GM10248 (cell line): ENCODE measurements around the gene CDC5L.

Experiments used
- CTCF ChIA-PET: fragments of 300-600 bp; sonication (Branson Sonifier 250); formaldehyde crosslinking; extraction: SDS; loops from one replicate; lab custom pipeline; 2021; ENCODE audit warnings: antibody characterized with exemption; lab: Yijun Ruan, JAX
- POLR2A ChIA-PET: fragments of 350-650 bp; sonication (Branson Sonifier 250); formaldehyde crosslinking; extraction: SDS; loops from one replicate; lab custom pipeline; 2020; ENCODE audit warnings: antibody characterized with exemption; lab: Yijun Ruan, JAX
- DNase-seq: peaks from one replicate; pipeline ENCODE4 v3.0.0; 2012; ENCODE audit errors: extremely low spot score
- CTCF ChIP-seq: IDR thresholded peaks from 2 replicates; pipeline ENCODE4 v1.5.1; 2012; ENCODE audit warnings: mild to moderate bottlenecking, low read depth; ENCODE audit errors: extremely low read depth, missing control alignments, control extremely low read depth

The CDC5L gene

GRCh38 chr6:44395501-44395900 lies 8.0 kb downstream of the CDC5L start:
- ChIA-PET CTCF (interaction anchor here (1.0 to 5.1 kb wide), 2 partner anchors 12 to 15 kb away, joined by 3 to 34 read pairs; no protein-coding TSS in a partner anchor), POLR2A (interaction anchor here (0.7 kb wide), 1 partner anchor 118 kb away, joined by 4 read pairs; no protein-coding TSS in a partner anchor)
- TF ChIP-seq CTCF: no peak
- DNase-seq: no peak

GRCh38 chr6:44396968-44397367 lies 9.5 kb downstream of the CDC5L start:
- ChIA-PET POLR2A (no interaction called here), CTCF (interaction anchor here (0.8 to 5.1 kb wide), 3 partner anchors 10 to 38 kb away, joined by 3 to 34 read pairs (median 9); partner anchors contain the start of gene CDC5L)
- no peak for TF ChIP-seq CTCF
- DNase-seq: no peak

GRCh38 chr6:44397424-44398164 lies 10.1 kb downstream of the CDC5L start:
- no peak for TF ChIP-seq CTCF
- no peak for DNase-seq
- POLR2A ChIA-PET: no interaction called here
- CTCF ChIA-PET: interaction anchor here (0.8 to 5.1 kb wide), 4 partner anchors 8 to 37 kb away, joined by 3 to 34 read pairs (median 6); partner anchors contain the start of gene CDC5L

- POLR2A ChIA-PET: no interaction called here
- no peak for TF ChIP-seq CTCF
- CTCF ChIA-PET: interaction anchor here (1.3 to 5.1 kb wide), 2 partner anchors 7 to 70 kb away, joined by 3 to 34 read pairs; no protein-coding TSS in a partner anchor
- no peak for DNase-seq
Measured at GRCh38 chr6:44399991-44400390, 12.5 kb downstream of the CDC5L start.

GRCh38 chr6:44400572-44400971 lies 13.1 kb downstream of the CDC5L start:
- CTCF ChIA-PET: interaction anchor here (1.3 kb wide), 1 partner anchor 69 kb away, joined by 3 read pairs; no protein-coding TSS in a partner anchor
- DNase-seq: no peak
- no peak for TF ChIP-seq CTCF
- POLR2A ChIA-PET: no interaction called here

GRCh38 chr6:44401138-44401537 lies 13.6 kb downstream of the CDC5L start:
- CTCF ChIA-PET: interaction anchor here (1.3 kb wide), 1 partner anchor 69 kb away, joined by 3 read pairs; no protein-coding TSS in a partner anchor
- POLR2A ChIA-PET: no interaction called here
- DNase-seq: no peak
- no peak for TF ChIP-seq CTCF
